HepG2 (cell line): ENCODE measurements around the gene COPS4. TPM values are rescaled to one million over a fixed set of nuclear protein-coding genes. Genes with fewer than 3 reads are reported as not detected.

Experiments used
- AFF4 ChIP-seq: sonication (generic); formaldehyde crosslinking; IDR thresholded peaks from 2 replicates; pipeline ENCODE4 v1.4.0; 2020; ENCODE audit warnings: missing genetic modification reagents
- CBFB ChIP-seq: sonication (generic); formaldehyde crosslinking; IDR thresholded peaks from 2 replicates; pipeline ENCODE4 v1.4.0; 2020; ENCODE audit warnings: missing genetic modification reagents
- CREB1 ChIP-seq, 2 experiments: fragments of 450-650 bp in 1 of 2; IDR thresholded peaks; 2 replicates each; pipeline ENCODE4 v1.6.1; 2016 to 2017; ENCODE audit warnings: control low read depth in 1 of 2, mild to moderate bottlenecking in 1 of 2, missing compliant biosample characterization in 1 of 2, missing genetic modification characterization in 1 of 2
- CTCF ChIP-seq: sonication (generic); formaldehyde crosslinking; IDR thresholded peaks from 2 replicates; pipeline ENCODE4 v1.5.0; 2020; ENCODE audit warnings: mild to moderate bottlenecking, missing genetic modification reagents, moderate library complexity
- EED ChIP-seq: sonication (generic); formaldehyde crosslinking; IDR thresholded peaks from 2 replicates; pipeline ENCODE4 v1.5.0; 2020; ENCODE audit warnings: mild to moderate bottlenecking, missing genetic modification reagents
- ELF1 ChIP-seq: sonication (generic); formaldehyde crosslinking; IDR thresholded peaks from 2 replicates; pipeline ENCODE4 v1.4.0; 2020; ENCODE audit warnings: missing genetic modification reagents
- FOXJ3 ChIP-seq: sonication (generic); formaldehyde crosslinking; IDR thresholded peaks from 2 replicates; pipeline ENCODE4 v1.4.0; 2020; ENCODE audit warnings: missing genetic modification reagents, mild to moderate bottlenecking, borderline replicate concordance
- HIVEP1 ChIP-seq: sonication (generic); formaldehyde crosslinking; IDR thresholded peaks from 2 replicates; pipeline ENCODE4 v1.4.0; 2020; ENCODE audit warnings: mild to moderate bottlenecking, missing genetic modification reagents
- NFE2L1 ChIP-seq: sonication (generic); formaldehyde crosslinking; IDR thresholded peaks from 2 replicates; pipeline ENCODE4 v1.4.0; 2020; ENCODE audit warnings: missing genetic modification reagents, mild to moderate bottlenecking, borderline replicate concordance
- PHF20 ChIP-seq: sonication (generic); formaldehyde crosslinking; IDR thresholded peaks from 2 replicates; pipeline ENCODE4 v1.5.0; 2020; ENCODE audit warnings: mild to moderate bottlenecking, missing genetic modification reagents
- PHF5A ChIP-seq: IDR thresholded peaks from one replicate; pipeline ENCODE4 v1.6.1; 2018; ENCODE audit warnings: low read depth, missing genetic modification reagents; ENCODE audit not compliant: unreplicated experiment
- SSRP1 ChIP-seq: IDR thresholded peaks from 2 replicates; pipeline ENCODE4 v1.6.1; 2016; ENCODE audit warnings: control low read depth
- ZEB1 ChIP-seq: IDR thresholded peaks from 2 replicates; pipeline ENCODE4 v1.6.1; 2012; ENCODE audit warnings: mild to moderate bottlenecking, low read depth, inconsistent platforms; ENCODE audit not compliant: insufficient replicate concordance
- ZNF10 ChIP-seq: sonication (generic); formaldehyde crosslinking; IDR thresholded peaks from 2 replicates; pipeline ENCODE4 v1.4.0; 2020; ENCODE audit warnings: mild to moderate bottlenecking, low read depth, missing genetic modification reagents, borderline replicate concordance
- ZNF512B ChIP-seq: sonication (generic); formaldehyde crosslinking; IDR thresholded peaks from 2 replicates; pipeline ENCODE4 v1.5.1; 2020; ENCODE audit warnings: missing genetic modification reagents, mild to moderate bottlenecking, borderline replicate concordance
- ZNF549 ChIP-seq: sonication (generic); formaldehyde crosslinking; IDR thresholded peaks from 2 replicates; pipeline ENCODE4 v1.5.0; 2020; ENCODE audit warnings: missing genetic modification reagents
- ZNF564 ChIP-seq: sonication (generic); formaldehyde crosslinking; IDR thresholded peaks from 2 replicates; pipeline ENCODE4 v1.8.1; 2023; ENCODE audit warnings: mild to moderate bottlenecking, missing genetic modification reagents
- ZNF761 ChIP-seq: sonication (generic); formaldehyde crosslinking; conservative IDR thresholded peaks from 2 replicates; pipeline ENCODE4 v1.4.0; 2020; ENCODE audit warnings: mild to moderate bottlenecking, missing genetic modification reagents
- polyA plus RNA-seq, 8 experiments: library from polyadenylated mRNA; depleted of rRNA in 3 of 8; stranded (reverse) in 7 of 8; unstranded in 1 of 8; fragments of >200 nt; fragmentation: Illumina TruSeq in 4 of 8; extraction: Trizol in 4 of 8; gene quantifications; 2 replicates each; pipeline versions ENCODE4 v1.2.1 to v1.2.3, GENCODE V29; 2011 to 2016; ENCODE audit warnings: low read depth in 4 of 8, missing spikeins in 1 of 8, mixed read lengths in 1 of 8; ENCODE audit not compliant: insufficient read depth in 1 of 8
- total RNA-seq, 5 experiments: library from RNA; depleted of rRNA; stranded (reverse); fragments of >200 nt; fragmentation: Illumina TruSeq; extraction: Trizol; gene quantifications; 2 replicates each; pipeline ENCODE4 v1.2.3, GENCODE V29; 2016; ENCODE audit warnings: low read depth in 1 of 5
- TF ChIP-seq, protein P1 (sequence below): sonication (generic); formaldehyde crosslinking; IDR thresholded peaks from 2 replicates; pipeline ENCODE4 v1.5.0; 2020; ENCODE audit warnings: missing genetic modification reagents, mild to moderate bottlenecking, borderline replicate concordance

Gene COPS4
- total and polyA plus RNA-seq, 2 of the 13 experiments (the other 11 are each of a cell fraction or from before 2014, with no cell fraction given), result 28.8 to 52.5 TPM

DNA sequence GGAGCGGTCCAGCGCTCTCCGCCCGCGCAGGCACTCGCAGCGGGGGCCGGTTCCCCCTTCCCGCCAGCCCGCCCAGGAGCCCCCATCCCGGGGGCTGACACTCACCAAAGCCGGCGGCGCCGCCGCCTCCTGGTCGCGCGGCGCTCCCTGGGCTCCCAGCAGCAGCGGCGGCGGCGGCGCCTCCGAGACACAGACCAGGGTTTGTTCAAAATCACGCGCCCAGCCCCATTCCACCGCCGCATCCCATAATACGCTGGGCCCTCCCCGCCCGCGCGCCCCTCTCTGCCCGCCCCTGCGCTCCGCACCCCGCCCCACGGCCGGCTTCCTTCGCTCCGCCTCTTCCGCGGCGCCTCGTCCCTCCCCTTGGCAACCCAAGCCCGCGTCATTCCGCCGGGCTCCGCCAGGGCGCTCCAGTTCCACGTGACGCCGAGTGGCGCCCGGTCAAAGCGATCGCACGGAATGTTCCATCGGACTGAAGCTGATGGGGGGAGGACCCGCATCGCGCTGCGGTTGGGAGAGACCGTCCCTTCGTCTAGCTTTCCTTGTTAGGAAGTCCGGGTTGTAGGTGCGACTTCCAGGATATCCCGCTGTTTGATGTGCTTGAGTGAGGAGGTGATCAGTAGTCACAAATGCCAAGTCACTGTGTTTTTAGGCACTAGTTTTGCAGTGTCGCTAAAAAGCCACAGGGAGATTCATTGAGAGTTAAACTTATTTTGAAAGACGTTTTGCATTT is 22.1 kb upstream of the COPS4 start (continued):
- no peak for TF ChIP-seq ZNF761 (CRISPR knock-in tag)
- TF ChIP-seq CBFB (CRISPR knock-in tag), result peak; percentile 97
- TF ChIP-seq FOXJ3 (CRISPR knock-in tag), result peak; percentile 75; the same call in 1 of the 2 replicates
- no peak for TF ChIP-seq ZEB1
- 0 out of 2 replicates have a peak, but pooled peaks have one; percentile 54 for TF ChIP-seq HIVEP1
- TF ChIP-seq EED (CRISPR knock-in tag), result no peak
- no peak for TF ChIP-seq AFF4
- TF ChIP-seq ZNF512B (CRISPR knock-in tag), result no peak
- TF ChIP-seq, protein P1, sequence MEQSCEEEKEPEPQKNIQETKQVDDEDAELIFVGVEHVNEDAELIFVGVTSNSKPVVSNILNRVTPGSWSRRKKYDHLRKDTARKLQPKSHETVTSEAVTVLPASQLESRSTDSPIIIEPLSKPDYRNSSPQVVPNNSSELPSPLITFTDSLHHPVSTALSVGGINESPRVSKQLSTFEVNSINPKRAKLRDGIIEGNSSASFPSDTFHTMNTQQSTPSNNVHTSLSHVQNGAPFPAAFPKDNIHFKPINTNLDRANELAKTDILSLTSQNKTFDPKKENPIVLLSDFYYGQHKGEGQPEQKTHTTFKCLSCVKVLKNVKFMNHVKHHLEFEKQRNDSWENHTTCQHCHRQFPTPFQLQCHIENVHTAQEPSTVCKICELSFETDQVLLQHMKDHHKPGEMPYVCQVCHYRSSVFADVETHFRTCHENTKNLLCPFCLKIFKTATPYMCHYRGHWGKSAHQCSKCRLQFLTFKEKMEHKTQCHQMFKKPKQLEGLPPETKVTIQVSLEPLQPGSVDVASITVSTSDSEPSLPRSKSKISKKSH (CRISPR knock-in tag), result peak; percentile 40; the same call in 1 of the 2 replicates
- TF ChIP-seq SSRP1 (CRISPR knock-in tag), result 0 out of 2 replicates have a peak, but pooled peaks have one; percentile 27
- TF ChIP-seq ELF1, result peak; percentile 83
- no peak for TF ChIP-seq ZNF549 (CRISPR knock-in tag)
- no peak for TF ChIP-seq ZNF10 (CRISPR knock-in tag)
- peak; percentile 91 for TF ChIP-seq PHF5A (CRISPR knock-in tag)
- no peak for TF ChIP-seq NFE2L1 (CRISPR knock-in tag)
- TF ChIP-seq PHF20 (CRISPR knock-in tag), result peak; percentile 71; the same call in 1 of the 2 replicates
- TF ChIP-seq CTCF (CRISPR knock-in tag), result peak; percentile 83
- TF ChIP-seq CREB1 (IDR thresholded peaks at IDR 0.05), result peak; percentile 91
- peak; percentile 89 for TF ChIP-seq CREB1 (CRISPR knock-in tag; IDR thresholded peaks at IDR 0.05)
- 0 out of 2 replicates have a peak, but pooled peaks have one; percentile 28 for TF ChIP-seq ZNF564
